GM23338 (cell line): Measurements from ENCODE around the gene MAP3K14. TPM values are rescaled to one million over a fixed set of nuclear protein-coding genes. Genes with fewer than 3 reads are reported as not detected.

Source experiments
- ATAC-seq: fragments of 200-7000 bp; cut with Tn5 transposase; 3 replicates; pipeline ENCODE4 v1.9.1; 2020
- DNase-seq: peaks from one replicate; pipeline ENCODE4 v3.0.0-alpha.2; 2015; ENCODE audit warnings: low spot score
- H2AFZ ChIP-seq: fragments of 200-600 bp; sonication (generic); 2 replicates; pipeline ENCODE4 v1.8.0; 2016; ENCODE audit warnings: antibody characterized with exemption, mild to moderate bottlenecking, moderate library complexity
- H3F3A ChIP-seq: fragments of 200-600 bp; sonication (generic); replicated peaks from 2 replicates; pipeline ENCODE4 v1.8.0; 2017; ENCODE audit warnings: antibody characterized with exemption, mixed run types, low read depth
- H3K27ac ChIP-seq: fragments of 200-600 bp; sonication (generic); 2 replicates; pipeline ENCODE4 v1.6.1; 2016; ENCODE audit warnings: low read depth
- H3K27me3 ChIP-seq: fragments of 200-600 bp; sonication (generic); 2 replicates; pipeline ENCODE4 v1.8.0; 2016; ENCODE audit warnings: mild to moderate bottlenecking, mixed run types, moderate library complexity; ENCODE audit not compliant: insufficient read depth
- H3K36me3 ChIP-seq: fragments of 200-600 bp; sonication (generic); 2 replicates; pipeline ENCODE4 v1.8.0; 2016; ENCODE audit warnings: mild to moderate bottlenecking; ENCODE audit not compliant: insufficient read depth
- H3K4me1 ChIP-seq: fragments of 200-600 bp; sonication (generic); 2 replicates; pipeline ENCODE4 v1.8.0; 2016; ENCODE audit warnings: mild to moderate bottlenecking, moderate library complexity; ENCODE audit not compliant: insufficient read depth
- H3K4me2 ChIP-seq: fragments of 200-600 bp; sonication (generic); 2 replicates; pipeline ENCODE4 v1.7.1; 2017; ENCODE audit warnings: mixed run types
- H3K4me3 ChIP-seq: fragments of 200-600 bp; sonication (generic); 2 replicates; pipeline ENCODE4 v1.6.1; 2016; ENCODE audit warnings: mixed run types
- H3K79me2 ChIP-seq: fragments of 200-600 bp; sonication (generic); replicated peaks from 2 replicates; pipeline ENCODE4 v1.8.0; 2017; ENCODE audit warnings: mild to moderate bottlenecking; ENCODE audit not compliant: insufficient read depth
- H3K9me2 ChIP-seq: fragments of 200-600 bp; sonication (generic); 2 replicates; pipeline ENCODE4 v1.8.0; 2017; ENCODE audit not compliant: insufficient read depth
- H4K20me1 ChIP-seq: fragments of 200-600 bp; sonication (generic); replicated peaks from 2 replicates; pipeline ENCODE4 v1.8.0; 2017; ENCODE audit warnings: mild to moderate bottlenecking; ENCODE audit not compliant: insufficient read depth
- H3K27ac Mint-ChIP-seq: 2 replicates; pipeline ENCODE4 v1.8.0; 2020; ENCODE audit warnings: inconsistent platforms, mild to moderate bottlenecking, moderate library complexity, mixed read lengths
- H3K27me3 Mint-ChIP-seq: 3 replicates; pipeline ENCODE4 v1.8.0; 2022; ENCODE audit warnings: low read depth, mild to moderate bottlenecking, moderate library complexity, mixed read lengths, inconsistent platforms; ENCODE audit not compliant: insufficient read depth, poor library complexity
- H3K36me3 Mint-ChIP-seq: 3 replicates; pipeline ENCODE4 v1.8.0; 2021; ENCODE audit warnings: low read depth, mild to moderate bottlenecking, inconsistent platforms, moderate library complexity, mixed read lengths
- H3K4me1 Mint-ChIP-seq: 3 replicates; pipeline ENCODE4 v1.8.0; 2020; ENCODE audit warnings: mild to moderate bottlenecking, inconsistent platforms, mixed read lengths
- H3K4me3 Mint-ChIP-seq: 3 replicates; pipeline ENCODE4 v1.8.0; 2021; ENCODE audit warnings: moderate library complexity, mild to moderate bottlenecking, inconsistent platforms, mixed read lengths
- H3K9me3 Mint-ChIP-seq: 3 replicates; pipeline ENCODE4 v1.8.0; 2020; ENCODE audit warnings: moderate library complexity, mild to moderate bottlenecking, inconsistent platforms, mixed read lengths
- CREB1 ChIP-seq: fragments of 250-450 bp; sonication (Bioruptor Pico); IDR thresholded peaks from 2 replicates; pipeline ENCODE4 v1.5.0; 2020; ENCODE audit warnings: low read depth, mild to moderate bottlenecking, moderate library complexity
- CTCF ChIP-seq, 2 experiments: fragments of 200-600 bp in 1 of 2; sonication (generic) in 1 of 2; conservative IDR thresholded peaks; 2 replicates each; pipeline versions ENCODE4 v1.5.1 to v1.6.1; 2016 to 2017; ENCODE audit warnings: antibody characterized with exemption in 2 of 2, low read depth in 2 of 2, mild to moderate bottlenecking in 2 of 2, moderate library complexity in 1 of 2
- EZH2 ChIP-seq: fragments of 200-600 bp; sonication (generic); IDR thresholded peaks from one replicate; pipeline ENCODE4 v1.8.0; 2017; ENCODE audit warnings: antibody characterized with exemption, mild to moderate bottlenecking, low read depth; ENCODE audit not compliant: unreplicated experiment
- EZH2phosphoT487 ChIP-seq: fragments of 200-600 bp; sonication (generic); IDR thresholded peaks from one replicate; pipeline ENCODE4 v1.8.1; 2018; ENCODE audit warnings: antibody characterized with exemption; ENCODE audit not compliant: unreplicated experiment
- JUNB ChIP-seq: IDR thresholded peaks from one replicate; pipeline ENCODE4 v1.6.1; 2016; ENCODE audit warnings: antibody characterized with exemption; ENCODE audit not compliant: unreplicated experiment
- NANOG ChIP-seq: IDR thresholded peaks from 2 replicates; pipeline ENCODE4 v1.6.1; 2016; ENCODE audit warnings: antibody characterized with exemption, borderline replicate concordance
- REST ChIP-seq: IDR thresholded peaks from one replicate; pipeline ENCODE4 v1.6.1; 2018; ENCODE audit warnings: antibody characterized with exemption; ENCODE audit not compliant: unreplicated experiment
- ZNF114 ChIP-seq: fragments of 250-450 bp; sonication (Bioruptor Pico); IDR thresholded peaks from 2 replicates; pipeline ENCODE4 v1.5.0; 2020; ENCODE audit warnings: mild to moderate bottlenecking, moderate library complexity
- ZNF331 ChIP-seq: fragments of 250-450 bp; sonication (Bioruptor Pico); IDR thresholded peaks from 2 replicates; pipeline ENCODE4 v1.5.0; 2020; ENCODE audit warnings: low read depth, mild to moderate bottlenecking, moderate library complexity
- polyA plus RNA-seq: library from polyadenylated mRNA; unstranded; fragments of >200 nt; fragmentation: Nextera tagmentation; extraction: Ambion mirVana; gene quantifications from 2 replicates; pipeline ENCODE4 v1.2.1, GENCODE V29; 2016
- total RNA-seq: library from RNA; depleted of rRNA; stranded (reverse); fragments of >200 nt; shearing (Covaris generic); gene quantifications from 2 replicates; pipeline ENCODE4 v1.2.3, GENCODE V29; 2014

The MAP3K14 gene
- total and polyA plus RNA-seq, 2 experiments from 2014 or later: 1.3 to 4.9 TPM

DNA sequence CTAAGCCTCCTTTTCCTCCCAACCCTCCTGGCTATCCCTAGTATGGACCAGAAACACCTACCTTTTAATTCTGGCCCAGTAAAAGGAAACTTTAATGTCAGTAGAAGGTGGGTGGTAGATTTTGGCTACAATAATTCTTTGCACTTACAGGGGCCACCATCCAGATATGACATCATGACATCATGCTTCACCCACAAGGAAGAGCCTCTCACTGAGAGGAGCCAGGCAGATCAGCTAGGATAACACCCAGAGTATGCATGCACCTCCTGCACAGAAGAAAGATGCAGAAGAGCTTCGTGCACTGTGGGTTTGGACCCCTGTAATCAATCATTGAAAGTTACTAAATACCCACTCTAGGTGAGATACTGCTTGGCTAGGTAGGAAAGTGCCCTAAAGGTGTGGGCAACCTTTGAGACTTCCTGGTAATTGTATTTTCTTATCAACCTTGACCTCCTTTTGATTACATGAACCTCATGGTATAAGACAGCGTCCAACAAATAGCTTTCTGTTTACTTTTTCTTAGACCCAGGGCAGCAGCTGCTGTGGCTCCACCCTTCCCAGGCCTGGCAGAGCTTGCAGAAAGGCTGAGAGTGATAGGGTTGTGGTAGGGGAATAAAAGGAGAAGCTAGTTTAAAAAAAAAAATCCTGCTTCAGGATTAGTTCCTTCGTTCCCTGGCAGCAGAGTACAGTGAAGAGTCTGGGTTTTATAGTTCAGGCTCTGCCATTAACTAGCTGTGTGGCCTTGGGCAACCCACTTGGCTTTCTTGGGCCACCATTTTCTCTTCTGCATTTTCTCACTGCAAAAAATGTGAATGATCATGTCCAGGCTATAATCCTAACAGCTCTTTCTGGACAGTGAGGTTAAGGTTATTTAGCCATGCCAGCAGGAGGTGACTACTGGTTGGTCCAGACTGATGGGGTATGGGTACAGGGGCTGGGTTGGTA is 6.2 kb downstream of the MAP3K14 start:
- Histone ChIP-seq H3K4me1 (peaks cover 19% of the 10 kb centered on the region), H3K4me3 (no peak overlapping the region), H3K36me3 (no peaks in the 10 kb centered on the region), H3K4me2 (no peak overlapping the region), H2AFZ (no peak overlapping the region), H3K9me2 (no peaks in the 10 kb centered on the region), H3F3A (peaks cover 5% of the 10 kb centered on the region), H3K79me2 (peaks cover 51% of the 10 kb centered on the region), H3K27ac (no peak overlapping the region), H4K20me1 (peaks cover 27% of the 10 kb centered on the region), H3K27me3 (peaks cover 12% of the 10 kb centered on the region)
- DNase-seq (no peak), ATAC-seq (no peak)
- Mint-ChIP-seq H3K36me3 (no peaks in the 10 kb centered on the region; the same call in 1 of the 3 replicates), H3K4me1 (peaks cover 30% of the 10 kb centered on the region), H3K4me3 (no peak overlapping the region), H3K9me3 (no peaks in the 10 kb centered on the region), H3K27ac (no peak overlapping the region), H3K27me3 (peaks cover 6% of the 10 kb centered on the region)
- TF ChIP-seq CTCF (conservative IDR thresholded peaks at IDR 0.05; ENCODE audit: low read depth in 2 of 2): no peak
- no peak for TF ChIP-seq CREB1
- TF ChIP-seq JUNB: no peak
- no peak for TF ChIP-seq REST
- no peak for TF ChIP-seq ZNF114

GRCh38 chr17:45309400-45309799 is 7.4 kb downstream of the MAP3K14 start:
- Histone ChIP-seq H3K27me3 (no peaks in the 10 kb centered on the region), H3K9me2 (no peaks in the 10 kb centered on the region), H2AFZ (no peak overlapping the region), H3K4me1 (peaks cover 8% of the 10 kb centered on the region; the same call in 1 of the 2 replicates), H3K4me2 (no peak overlapping the region), H4K20me1 (peaks cover 24% of the 10 kb centered on the region), H3F3A (no peaks in the 10 kb centered on the region), H3K27ac (no peak overlapping the region), H3K79me2 (peaks cover 38% of the 10 kb centered on the region), H3K4me3 (no peak overlapping the region), H3K36me3 (no peaks in the 10 kb centered on the region)
- H3K27ac Mint-ChIP-seq: no peak overlapping the region
- DNase-seq (no peak), ATAC-seq (no peak)
- H3K9me3 Mint-ChIP-seq: no peaks in the 10 kb centered on the region
- no peak overlapping the region for H3K4me3 Mint-ChIP-seq
- H3K36me3 Mint-ChIP-seq: no peaks in the 10 kb centered on the region; the same call in 1 of the 3 replicates
- peaks cover 21% of the 10 kb centered on the region; the same call in 2 of the 3 replicates for H3K4me1 Mint-ChIP-seq
- H3K27me3 Mint-ChIP-seq: peaks cover 6% of the 10 kb centered on the region
- TF ChIP-seq EZH2phosphoT487 (no peak), ZNF331 (CRISPR knock-in tag) (no peak), EZH2 (no peak), NANOG (no peak)
